ENCODE results near the gene CIB4. TPM values are rescaled to one million over a fixed set of nuclear protein-coding genes. Genes with fewer than 3 reads are reported as not detected.

The CIB4 gene
- total and polyA plus RNA-seq, 2 of the 13 experiments (the other 11 are each of a cell fraction or from before 2014, with no cell fraction given): not detected

- Histone ChIP-seq H2AFZ (ENCODE audit: low read length) (no peak overlapping the region), H3K9ac (ENCODE audit: insufficient read depth, low read depth, low read length) (no peak overlapping the region), H3K9me3 (ENCODE audit: low read length) (no peaks in the 10 kb centered on the region), H3K4me2 (ENCODE audit: low read depth, low read length) (no peak overlapping the region), H3K27ac (ENCODE audit: extremely low read length, insufficient read depth, low read length) (no peak overlapping the region), H4K20me1 (ENCODE audit: insufficient read depth, low read length) (peaks cover 9% of the 10 kb centered on the region), H3K36me3 (replicated peaks in 1 of 2; ENCODE audit: control insufficient read depth in 1 of 2, insufficient read depth in 2 of 2, low read length in 2 of 2) (no peaks in the 10 kb centered on the region), H3K79me2 (ENCODE audit: insufficient read depth, low read length) (no peaks in the 10 kb centered on the region), H3K4me1 (ENCODE audit: insufficient read depth, low read length) (no peaks in the 10 kb centered on the region), H3K27me3 (ENCODE audit: control insufficient read depth in 1 of 2, insufficient read depth in 2 of 2, low read length in 2 of 2) (peaks cover 28 to 93% of the 10 kb centered on the region in 2 experiments), H3K4me3 (replicated peaks in 1 of 3; ENCODE audit: insufficient read depth in 1 of 3, low read depth in 2 of 3, low read length in 3 of 3) (no peak overlapping the region)
- ChIA-PET CTCF (ENCODE audit: low intra/inter-chr PET ratio, low total read pairs) (no interaction called here), POLR2A (no interaction called here)
- FAIRE-seq (no peak), DNase-seq (ENCODE audit: low spot score) (no peak), ATAC-seq (no peak)
- intact Hi-C loops (cut with micrococcal nuclease; ENCODE audit: unreplicated experiment): no loop called here
- no TSS peak for BruUV-seq (replicated peaks)
- in situ Hi-C loops (cut with HindIII; ENCODE audit: extremely low pct_ligation_motif_present, low pct_unique_long_range_greater_than_20kb): no loop called here
- whole genome bisulfite sequencing (ENCODE audit: low lambda C conversion rate): 13% methylated on average over 3 of the region's 5 CpGs
- no peak for TF ChIP-seq TP53 (CRISPR knock-in tag; conservative IDR thresholded peaks at IDR 0.05)
- TF ChIP-seq PHF8 (CRISPR knock-in tag; IDR thresholded peaks at IDR 0.05): no peak
- TF ChIP-seq PAWR (CRISPR knock-in tag; IDR thresholded peaks at IDR 0.05; ENCODE audit: borderline replicate concordance): no peak
- TF ChIP-seq GZF1 (CRISPR knock-in tag; IDR thresholded peaks at IDR 0.05): no peak
- TF ChIP-seq ZSCAN20 (CRISPR knock-in tag; IDR thresholded peaks at IDR 0.05; ENCODE audit: borderline replicate concordance): no peak
- TF ChIP-seq THAP7 (CRISPR knock-in tag; IDR thresholded peaks at IDR 0.05): no peak
- no peak for TF ChIP-seq ZNF143 (CRISPR knock-in tag; IDR thresholded peaks at IDR 0.05)
- TF ChIP-seq ZNF343 (CRISPR knock-in tag; IDR thresholded peaks at IDR 0.05): no peak
- no peak for TF ChIP-seq MEF2D (CRISPR knock-in tag; IDR thresholded peaks at IDR 0.05)
- no peak for TF ChIP-seq SIN3B (IDR thresholded peaks at IDR 0.05; ENCODE audit: low read length)
- TF ChIP-seq ZEB1 (IDR thresholded peaks at IDR 0.05; ENCODE audit: insufficient replicate concordance, low read depth): no peak
- no peak for TF ChIP-seq ZBTB2 (CRISPR knock-in tag; IDR thresholded peaks at IDR 0.05; ENCODE audit: low read depth)
- TF ChIP-seq ZFP36 (IDR thresholded peaks at IDR 0.05; ENCODE audit: borderline replicate concordance, low read depth, low read length, partially characterized antibody): no peak
- no peak for TF ChIP-seq ZBTB44 (CRISPR knock-in tag; IDR thresholded peaks at IDR 0.05)
- TF ChIP-seq ZBTB4 (CRISPR knock-in tag; IDR thresholded peaks at IDR 0.05; ENCODE audit: borderline replicate concordance): no peak
- TF ChIP-seq SAP130 (CRISPR knock-in tag; IDR thresholded peaks at IDR 0.05; ENCODE audit: low read depth): no peak
- no peak for TF ChIP-seq CTCF (CRISPR knock-in tag; IDR thresholded peaks at IDR 0.05)
- no peak for TF ChIP-seq ZNF703 (CRISPR knock-in tag; IDR thresholded peaks at IDR 0.05; ENCODE audit: borderline replicate concordance)
Measured at GRCh38 chr2:26580751-26581150, 60.4 kb downstream of the CIB4 start.

Data from HepG2 (cell line).